ENCODE measurements around the gene UBE2O. TPM values are rescaled to one million over a fixed set of nuclear protein-coding genes. Genes with fewer than 3 reads are reported as not detected.

UBE2O gene
- total and polyA plus RNA-seq, 2 donors (not counting 1 experiment from before 2014, with no cell fraction given): 11.5 to 12.4 TPM

DNA sequence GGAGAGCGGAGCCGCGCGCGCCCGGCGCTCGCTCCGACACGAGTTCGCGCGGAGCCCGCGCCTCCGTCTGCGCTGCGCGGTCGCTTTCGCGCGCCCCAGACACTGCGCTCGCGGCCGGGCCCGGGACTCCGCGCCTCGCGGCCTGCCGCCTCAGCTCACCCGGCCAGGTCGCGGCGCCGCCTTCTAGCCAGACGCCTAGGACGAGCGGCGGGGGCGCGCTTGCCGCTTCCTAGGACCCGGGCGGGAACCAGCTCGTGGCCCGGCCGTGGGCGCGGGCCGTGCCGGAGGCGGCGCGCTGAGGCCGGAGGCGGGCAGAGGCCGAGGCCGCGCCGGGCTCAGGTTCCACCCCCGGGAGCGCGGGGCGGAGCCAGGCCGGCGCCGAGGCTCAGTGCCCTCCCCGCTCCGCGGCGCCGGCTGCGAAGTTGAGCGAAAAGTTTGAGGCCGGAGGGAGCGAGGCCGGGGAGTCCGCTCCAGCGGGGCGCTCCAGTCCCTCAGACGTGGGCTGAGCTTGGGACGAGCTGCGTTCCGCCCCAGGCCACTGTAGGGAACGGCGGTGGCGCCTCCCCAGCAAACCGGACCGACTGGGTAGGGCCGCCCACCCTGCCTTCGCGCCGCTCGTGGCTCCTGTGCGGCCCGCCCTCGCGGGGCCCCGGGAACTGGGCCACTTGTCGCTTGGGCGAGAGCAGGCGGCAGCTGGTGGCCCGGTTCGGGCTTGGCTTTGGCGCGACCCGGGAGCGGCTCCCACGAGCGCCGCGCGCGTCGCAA is 68.5 kb downstream of the UBE2O start, which contains the start of gene SPHK1:
TSS of gene SPHK1 (plus strand) at position 388 of the 765 bp plus-strand sequence. CDS start 1,036 bp downstream, outside the sequence.
- TF ChIP-seq, protein P1, sequence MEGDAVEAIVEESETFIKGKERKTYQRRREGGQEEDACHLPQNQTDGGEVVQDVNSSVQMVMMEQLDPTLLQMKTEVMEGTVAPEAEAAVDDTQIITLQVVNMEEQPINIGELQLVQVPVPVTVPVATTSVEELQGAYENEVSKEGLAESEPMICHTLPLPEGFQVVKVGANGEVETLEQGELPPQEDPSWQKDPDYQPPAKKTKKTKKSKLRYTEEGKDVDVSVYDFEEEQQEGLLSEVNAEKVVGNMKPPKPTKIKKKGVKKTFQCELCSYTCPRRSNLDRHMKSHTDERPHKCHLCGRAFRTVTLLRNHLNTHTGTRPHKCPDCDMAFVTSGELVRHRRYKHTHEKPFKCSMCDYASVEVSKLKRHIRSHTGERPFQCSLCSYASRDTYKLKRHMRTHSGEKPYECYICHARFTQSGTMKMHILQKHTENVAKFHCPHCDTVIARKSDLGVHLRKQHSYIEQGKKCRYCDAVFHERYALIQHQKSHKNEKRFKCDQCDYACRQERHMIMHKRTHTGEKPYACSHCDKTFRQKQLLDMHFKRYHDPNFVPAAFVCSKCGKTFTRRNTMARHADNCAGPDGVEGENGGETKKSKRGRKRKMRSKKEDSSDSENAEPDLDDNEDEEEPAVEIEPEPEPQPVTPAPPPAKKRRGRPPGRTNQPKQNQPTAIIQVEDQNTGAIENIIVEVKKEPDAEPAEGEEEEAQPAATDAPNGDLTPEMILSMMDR (conservative IDR thresholded peaks at IDR 0.05 in 1 of 2, IDR thresholded peaks at IDR 0.05 in 1 of 2; ENCODE audit: low read depth in 1 of 2, low read length in 2 of 2): no peak
- no peak for TF ChIP-seq EZH2 (IDR thresholded peaks at IDR 0.05; ENCODE audit: low read length, missing control alignments)
- no peaks in the 10 kb centered on the region for H4K20me1 ChIP-seq (ENCODE audit: control insufficient read depth, extremely low read depth, insufficient read depth, low read length)
- H3K4me1 ChIP-seq (ENCODE audit: control insufficient read depth, extremely low read depth, insufficient read depth, low read length): peaks cover 4% of the 10 kb centered on the region
- H3K9ac ChIP-seq (ENCODE audit: insufficient read depth, low read length): peak within 1 kb of the TSS; percentile 91
- H3K79me2 ChIP-seq (ENCODE audit: control insufficient read depth, insufficient read depth, low read length): peaks cover 12% of the 10 kb centered on the region
- no peaks in the 10 kb centered on the region for H3K27me3 ChIP-seq (ENCODE audit: control insufficient read depth, insufficient read depth, low read length)
- H3K9me3 ChIP-seq (ENCODE audit: control insufficient read depth, insufficient read depth, low read depth, low read length): no peaks in the 10 kb centered on the region
- peak within 1 kb of the TSS; percentile 49 to 62 (median 52) for H3K4me3 ChIP-seq (replicated peaks in 1 of 4; ENCODE audit: control extremely low read depth in 1 of 4, insufficient read depth in 1 of 4, low read depth in 3 of 4, low read length in 4 of 4)
- H3K27ac ChIP-seq (ENCODE audit: insufficient read depth, low read length): peak within 1 kb of the TSS; percentile 92
- DNase-seq (ENCODE audit: low read depth in 2 of 2): peak; percentile 73 to 84
- H3K4me2 ChIP-seq (ENCODE audit: extremely low read depth, insufficient read depth, low read length): peak within 1 kb of the TSS; percentile 83
- peak within 1 kb of the TSS; percentile 65 for H2AFZ ChIP-seq (ENCODE audit: low read length)
- peaks cover 6% of the 10 kb centered on the region for H3K36me3 ChIP-seq (ENCODE audit: control insufficient read depth, insufficient read depth, low read length)

DNA sequence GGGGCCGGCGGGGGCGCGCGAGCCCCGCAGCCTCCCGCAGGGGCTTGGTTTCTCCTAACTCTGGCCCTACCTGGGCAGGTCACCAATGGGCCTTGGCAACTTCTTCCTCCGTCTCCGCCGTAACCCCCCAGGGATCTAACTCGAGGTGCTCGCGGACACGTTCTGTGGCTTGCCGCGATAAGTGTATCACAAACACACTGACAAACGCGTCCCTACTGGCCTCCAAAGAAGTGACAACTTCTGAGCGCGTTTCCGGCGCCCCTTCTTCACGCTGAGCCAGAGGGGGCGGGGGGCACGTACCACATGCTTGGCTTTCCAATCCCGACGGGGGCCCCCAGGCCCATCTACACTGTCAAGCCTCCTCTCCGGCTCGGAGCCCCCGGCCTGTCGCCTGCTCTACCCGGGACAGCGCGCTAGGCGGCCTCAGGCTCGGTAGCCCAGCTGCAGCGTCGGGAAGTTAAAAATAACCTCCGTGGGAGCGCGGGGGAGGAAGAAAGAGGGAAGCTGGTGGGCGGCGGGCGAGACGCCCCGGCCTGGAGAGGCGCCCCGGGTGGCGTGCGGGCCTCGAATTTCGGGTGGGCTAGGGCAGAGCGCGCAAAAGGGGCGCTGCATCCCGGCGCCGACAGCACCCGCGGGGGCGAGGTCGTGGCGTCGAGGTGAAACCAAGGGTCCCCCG is 69.3 kb downstream of the UBE2O start:
- Histone ChIP-seq H3K36me3 (ENCODE audit: control insufficient read depth, insufficient read depth, low read length) (peaks cover 2% of the 10 kb centered on the region), H3K9ac (ENCODE audit: insufficient read depth, low read length) (peak overlapping the region; percentile 91), H3K27me3 (ENCODE audit: control insufficient read depth, insufficient read depth, low read length) (no peaks in the 10 kb centered on the region), H3K4me3 (replicated peaks in 1 of 4; ENCODE audit: control extremely low read depth in 1 of 4, insufficient read depth in 1 of 4, low read depth in 3 of 4, low read length in 4 of 4) (peak overlapping the region; percentile 49 to 62 (median 52)), H3K4me1 (ENCODE audit: control insufficient read depth, extremely low read depth, insufficient read depth, low read length) (peaks cover 4% of the 10 kb centered on the region), H3K27ac (ENCODE audit: insufficient read depth, low read length) (peak overlapping the region; percentile 92), H4K20me1 (ENCODE audit: control insufficient read depth, extremely low read depth, insufficient read depth, low read length) (no peaks in the 10 kb centered on the region), H3K79me2 (ENCODE audit: control insufficient read depth, insufficient read depth, low read length) (peaks cover 12% of the 10 kb centered on the region), H3K4me2 (ENCODE audit: extremely low read depth, insufficient read depth, low read length) (peak overlapping the region; percentile 79), H3K9me3 (ENCODE audit: control insufficient read depth, insufficient read depth, low read depth, low read length) (no peaks in the 10 kb centered on the region), H2AFZ (ENCODE audit: low read length) (peak overlapping the region; percentile 53)
- DNase-seq (ENCODE audit: low read depth in 2 of 2): peak in 1 of 2 donors; percentile 66
- TF ChIP-seq, protein P1 (conservative IDR thresholded peaks at IDR 0.05 in 1 of 2, IDR thresholded peaks at IDR 0.05 in 1 of 2; ENCODE audit: low read depth in 1 of 2, low read length in 2 of 2): peak in 1 of 2 donors; percentile 24
- TF ChIP-seq EZH2 (IDR thresholded peaks at IDR 0.05; ENCODE audit: low read length, missing control alignments): no peak

Measured in fibroblast of lung (primary cell).